Measurements from ENCODE around the gene PSORS1C1.

PSORS1C1 gene

GRCh38 chr6:31096656-31097055, 17.9 kb upstream of the PSORS1C1 start:
- no peak for DNase-seq

DNA sequence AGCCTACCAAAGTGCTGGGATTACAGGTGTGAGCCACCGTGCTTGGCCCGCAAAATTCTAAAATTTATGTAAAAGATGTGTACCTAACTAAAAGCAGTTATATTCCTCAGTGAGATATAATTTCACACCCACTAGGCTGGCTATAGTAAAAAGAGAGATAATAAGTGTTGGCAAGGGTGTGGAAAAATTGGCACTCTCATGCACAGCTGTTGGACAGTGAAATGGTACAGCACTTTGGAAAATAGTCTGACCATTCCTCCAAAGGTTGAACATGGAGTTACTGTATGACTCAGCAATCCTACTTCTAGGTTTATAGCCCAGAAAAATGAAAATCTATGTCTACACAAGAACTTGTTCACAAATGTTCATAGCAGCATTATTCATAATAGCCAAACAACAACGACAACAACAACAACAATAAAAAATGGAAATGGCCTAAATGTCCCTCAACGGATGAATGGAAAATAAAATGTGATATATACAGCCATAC, 16.1 kb upstream of the PSORS1C1 start:
- no peak for DNase-seq

DNA sequence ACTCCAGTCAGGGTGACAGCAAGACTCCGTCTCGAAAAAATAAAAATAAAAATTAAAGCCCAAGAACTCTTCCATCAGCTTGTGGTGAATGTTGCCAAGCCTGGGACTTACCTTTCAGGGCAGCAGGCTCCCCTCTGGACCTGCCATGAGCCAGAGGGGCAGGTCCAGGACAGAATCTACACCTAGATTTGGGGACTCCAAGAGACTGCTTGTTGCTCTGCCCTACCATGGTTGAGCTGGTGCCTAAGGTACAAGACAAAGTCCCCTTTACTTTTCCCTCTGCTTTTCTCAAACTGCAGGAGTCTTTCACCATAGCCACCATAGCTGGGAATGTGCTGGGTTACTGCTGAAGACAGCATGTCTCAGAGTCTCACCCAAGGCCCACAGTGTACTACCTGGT, 11.5 kb upstream of the PSORS1C1 start:
- DNase-seq = no peak

DNA sequence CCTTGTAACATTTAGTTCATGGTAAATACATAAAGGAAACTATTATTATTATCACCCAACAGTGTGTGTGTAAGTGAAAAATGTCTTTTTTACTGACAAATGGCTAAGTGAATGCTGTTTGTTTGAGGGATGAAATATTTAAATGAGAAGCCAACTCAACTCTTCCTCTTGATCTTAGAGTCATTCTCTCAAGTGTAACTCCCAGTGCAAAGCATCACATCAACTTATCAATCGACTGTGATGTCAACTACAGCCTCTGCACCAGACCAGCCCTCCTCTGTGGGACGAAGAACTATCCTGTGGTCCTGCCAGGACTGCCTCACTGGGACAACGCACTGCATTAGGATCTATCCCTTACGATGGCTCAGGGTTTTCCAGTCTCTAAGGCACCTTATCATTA, 7.5 kb upstream of the PSORS1C1 start:
- DNase-seq = no peak

DNA sequence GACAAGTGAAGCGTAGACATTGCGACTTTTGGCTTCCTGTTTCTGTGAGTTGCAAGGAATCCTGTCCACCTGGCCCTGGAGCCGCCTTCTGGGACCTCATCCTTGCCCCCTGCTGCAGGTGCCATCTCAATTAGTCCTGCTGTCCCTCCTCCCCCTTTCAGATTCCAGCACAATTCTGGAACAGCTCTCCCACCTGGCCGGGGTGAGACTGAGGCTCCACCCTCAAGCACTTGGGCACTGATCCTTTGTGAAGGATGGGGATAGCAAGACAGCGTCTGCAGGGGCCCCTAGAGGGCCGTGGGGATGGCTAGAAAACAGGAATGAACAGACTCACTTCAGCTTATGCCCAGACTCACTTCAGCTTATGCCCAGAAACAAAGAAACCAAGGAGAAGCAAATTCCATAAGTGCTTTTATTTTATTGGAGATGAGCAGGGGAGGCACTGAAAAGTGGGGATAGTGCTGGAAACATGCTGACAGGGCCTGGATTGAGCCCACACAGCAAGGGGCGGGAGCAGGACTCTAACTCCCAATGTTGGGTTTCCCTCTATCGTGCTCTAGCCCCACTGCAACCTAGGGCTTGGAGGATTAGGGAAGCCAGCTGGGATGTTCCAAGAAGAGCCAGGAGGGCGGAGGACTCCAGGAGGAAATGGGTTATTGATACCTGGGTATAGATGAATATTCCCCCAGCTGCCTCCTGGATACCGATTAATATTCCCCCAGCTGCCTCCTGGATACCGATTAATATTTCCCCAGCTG, 3.6 kb upstream of the PSORS1C1 start:
- no peak for DNase-seq

DNA sequence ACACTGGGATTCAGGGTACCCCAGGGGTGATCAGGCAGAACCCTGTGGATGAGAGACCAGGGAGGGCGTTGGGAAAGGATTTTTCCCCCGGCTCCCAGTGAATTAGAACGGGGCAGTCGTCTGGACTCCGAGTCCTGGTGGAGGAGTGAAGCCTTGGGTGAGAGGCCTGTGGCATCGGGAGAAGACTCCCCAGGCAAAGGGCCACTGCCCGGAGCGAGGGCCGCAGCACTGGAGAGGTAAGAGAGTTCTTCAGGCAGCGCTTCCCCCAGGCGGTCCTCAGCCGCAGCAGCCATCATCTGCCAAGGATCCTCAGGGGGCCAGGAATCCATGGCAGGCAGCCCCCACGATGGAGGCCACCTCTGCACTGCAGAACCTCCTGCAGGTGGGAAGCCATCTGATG, 2.9 kb upstream of the PSORS1C1 start:
- no peak for DNase-seq

GRCh38 chr6:31112478-31112877, 2.1 kb upstream of the PSORS1C1 start, which contains the start of gene C6orf15:
TSS of gene C6orf15 (minus strand) at chr6:31112575. CDS start at chr6:31112555, 20 bp downstream.
- DNase-seq = no peak

GRCh38 chr6:31113861-31114540, 599 bp upstream of the PSORS1C1 start:
- no peak for DNase-seq

DNA sequence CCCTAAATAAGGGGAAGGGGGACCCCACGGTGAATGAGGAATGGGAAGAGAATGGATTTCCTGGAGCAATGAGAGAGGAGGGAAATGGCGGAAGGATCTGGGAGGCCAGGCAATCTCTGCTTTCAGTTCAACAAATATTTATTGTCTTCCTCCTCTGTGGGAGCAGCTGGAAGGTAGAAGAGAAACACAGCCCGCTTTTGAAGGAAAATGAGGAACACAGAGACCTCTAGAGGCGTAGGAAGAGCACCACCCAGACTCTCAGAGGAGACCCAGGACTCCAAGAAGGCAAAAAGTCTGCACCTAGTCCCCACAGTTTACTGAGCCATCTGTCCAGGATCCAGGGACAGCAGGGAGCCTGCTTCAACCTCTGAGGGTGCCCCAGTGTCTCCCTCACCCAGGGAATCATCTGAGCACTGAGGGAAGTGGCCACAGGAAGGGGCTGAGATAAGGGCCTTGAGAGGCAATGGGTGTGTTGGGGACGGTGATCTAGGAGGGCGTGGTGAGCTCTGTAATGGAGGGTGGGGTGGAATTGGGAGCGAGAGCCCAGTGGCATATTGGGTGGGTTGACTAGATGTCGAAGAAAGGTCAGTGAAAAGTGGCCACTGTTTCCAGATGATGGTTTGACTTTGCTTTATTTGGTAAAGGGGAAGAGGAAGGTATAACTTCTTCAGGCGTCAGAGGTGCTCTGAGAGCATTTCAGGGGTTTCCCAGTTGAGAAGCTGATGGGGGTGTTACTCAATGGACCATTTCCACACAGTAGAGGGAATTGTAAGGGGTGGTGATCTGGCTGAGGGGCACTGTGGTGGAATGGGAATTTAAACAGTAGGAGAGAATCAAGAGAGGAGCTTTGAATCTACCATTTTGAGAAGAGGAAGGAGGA, 610 bp downstream of the PSORS1C1 start:
- DNase-seq = peak in 1 of 2 donors; percentile 11

DNA sequence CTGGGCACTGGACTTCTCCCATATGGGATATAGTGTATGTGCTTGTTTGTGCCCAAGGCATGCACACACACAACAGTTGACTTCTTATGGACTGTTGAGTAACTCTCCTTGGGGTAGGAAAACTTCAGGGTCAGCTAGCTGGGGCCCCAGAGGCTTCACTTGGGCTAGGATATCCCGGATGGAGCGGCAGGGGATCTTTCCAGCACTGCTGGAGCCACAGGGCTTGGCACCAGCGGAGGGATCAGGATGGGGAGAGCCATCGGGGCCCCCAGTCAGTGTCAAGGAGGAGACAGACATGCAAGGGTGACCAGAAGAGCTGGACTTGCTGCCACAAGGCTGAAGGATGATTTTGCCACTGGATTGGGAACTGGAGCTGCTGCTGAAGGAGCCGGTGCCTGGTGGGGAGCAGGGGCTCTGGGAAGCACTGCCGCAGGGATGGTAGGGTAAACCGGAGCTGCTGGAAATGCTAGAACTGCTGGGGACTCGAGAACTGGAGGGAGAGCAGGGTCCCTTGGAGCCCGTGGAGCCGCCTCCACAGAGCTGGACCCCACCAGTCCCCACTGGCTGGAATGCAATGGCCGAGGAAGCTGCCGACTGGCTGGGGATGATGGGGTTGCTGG, 1.5 kb downstream of the PSORS1C1 start:
- DNase-seq = no peak

DNA sequence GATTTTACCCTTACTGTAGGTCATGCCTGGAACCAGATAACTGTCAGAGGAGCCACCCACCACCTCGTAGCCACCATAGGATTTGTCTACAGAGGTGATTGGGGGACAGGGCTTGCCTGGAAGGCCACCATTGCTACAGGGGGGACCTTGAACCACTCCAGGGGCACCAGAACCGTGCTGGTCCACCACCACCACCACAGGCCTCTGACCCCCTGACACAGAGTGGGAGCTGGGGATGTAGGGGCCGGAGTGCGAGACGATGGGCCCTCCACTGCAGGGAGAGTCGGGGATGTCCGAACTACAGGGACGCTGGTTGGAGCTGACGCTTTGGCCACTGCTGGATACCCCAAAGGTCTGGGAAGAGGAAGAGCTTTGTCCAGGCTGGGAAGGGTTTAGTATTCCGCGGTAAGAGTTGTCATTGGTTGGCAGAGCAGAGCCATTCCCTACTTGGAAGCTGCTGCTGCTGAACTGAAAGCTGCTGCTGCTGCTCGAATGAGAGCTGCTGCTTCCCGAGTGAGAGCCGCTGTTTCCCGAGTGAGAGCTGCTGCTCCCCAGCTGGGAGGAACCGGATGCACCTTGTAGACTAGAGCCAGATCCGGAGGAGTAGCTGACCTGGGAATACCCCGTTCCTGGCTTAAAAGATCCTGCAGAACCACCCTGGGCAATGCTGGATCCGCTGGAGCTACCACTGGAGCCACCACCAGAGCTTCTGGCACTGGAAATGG, 2.2 kb downstream of the PSORS1C1 start:
- DNase-seq = no peak

DNA sequence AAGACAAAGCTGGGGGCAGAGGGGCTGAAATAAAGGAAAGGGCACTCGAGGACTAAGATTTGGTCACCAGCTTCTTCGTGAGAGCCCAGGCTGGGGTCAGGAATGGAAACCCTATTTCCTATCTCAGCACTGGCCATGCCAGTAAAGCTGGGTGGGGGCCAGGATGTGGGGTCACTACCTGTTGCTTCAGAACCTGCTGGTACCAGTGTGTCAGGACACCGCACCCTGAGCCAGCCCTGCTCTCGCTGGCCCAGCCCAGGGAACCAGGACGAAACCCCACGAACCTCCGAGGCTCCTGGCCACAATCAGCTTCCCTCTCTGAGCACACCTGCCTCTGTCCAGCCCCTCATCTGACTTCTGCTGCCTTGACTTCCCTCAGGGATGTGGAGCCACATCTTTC, 3.6 kb downstream of the PSORS1C1 start:
- no peak for DNase-seq

DNA sequence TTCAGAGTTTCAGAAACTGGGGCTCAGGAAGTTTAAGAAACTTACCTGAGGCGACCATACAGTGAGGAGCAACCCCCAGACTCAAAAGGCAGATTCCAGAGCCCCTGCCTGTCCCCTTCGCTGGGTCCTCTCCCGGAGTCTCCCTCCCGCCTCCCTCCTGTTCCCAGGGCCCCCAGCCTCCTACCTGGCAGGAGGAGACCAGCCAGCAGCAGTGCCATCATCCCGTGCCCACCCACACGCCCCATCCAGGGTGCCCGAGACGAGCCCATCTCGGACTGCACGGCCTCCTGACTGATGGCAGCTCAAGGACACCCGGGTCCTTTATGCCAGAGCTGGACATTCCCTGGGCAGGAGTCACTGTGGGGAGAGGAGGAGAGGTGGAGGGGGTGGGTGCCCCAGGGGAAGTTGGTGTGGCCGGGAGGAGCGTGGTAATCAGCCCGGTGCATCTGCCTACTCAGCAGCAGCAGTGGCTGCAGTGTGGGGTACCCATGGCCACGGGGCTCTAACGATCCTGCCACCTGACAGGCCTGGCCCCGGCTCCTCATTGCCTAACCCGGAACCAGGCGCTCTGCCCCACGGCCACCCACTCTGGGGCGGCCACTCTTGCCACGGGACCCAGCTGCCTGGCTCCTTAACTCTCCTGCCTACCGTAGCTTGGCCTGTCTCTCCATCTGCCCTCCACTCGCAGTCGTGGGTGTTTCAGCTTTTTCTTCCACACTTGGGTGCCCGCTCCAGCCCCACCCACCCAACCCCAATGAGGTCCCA, 5.7 kb downstream of the PSORS1C1 start, which contains the start of gene CDSN:
CDSN (minus strand) TSS at position 296 of the 765 bp plus-strand sequence; CDS start at position 269, 27 bp downstream.
- no peak for DNase-seq

- no peak for DNase-seq
These were observed 6.7 kb downstream of the PSORS1C1 start for GRCh38 chr6:31121131-31121790.

DNA sequence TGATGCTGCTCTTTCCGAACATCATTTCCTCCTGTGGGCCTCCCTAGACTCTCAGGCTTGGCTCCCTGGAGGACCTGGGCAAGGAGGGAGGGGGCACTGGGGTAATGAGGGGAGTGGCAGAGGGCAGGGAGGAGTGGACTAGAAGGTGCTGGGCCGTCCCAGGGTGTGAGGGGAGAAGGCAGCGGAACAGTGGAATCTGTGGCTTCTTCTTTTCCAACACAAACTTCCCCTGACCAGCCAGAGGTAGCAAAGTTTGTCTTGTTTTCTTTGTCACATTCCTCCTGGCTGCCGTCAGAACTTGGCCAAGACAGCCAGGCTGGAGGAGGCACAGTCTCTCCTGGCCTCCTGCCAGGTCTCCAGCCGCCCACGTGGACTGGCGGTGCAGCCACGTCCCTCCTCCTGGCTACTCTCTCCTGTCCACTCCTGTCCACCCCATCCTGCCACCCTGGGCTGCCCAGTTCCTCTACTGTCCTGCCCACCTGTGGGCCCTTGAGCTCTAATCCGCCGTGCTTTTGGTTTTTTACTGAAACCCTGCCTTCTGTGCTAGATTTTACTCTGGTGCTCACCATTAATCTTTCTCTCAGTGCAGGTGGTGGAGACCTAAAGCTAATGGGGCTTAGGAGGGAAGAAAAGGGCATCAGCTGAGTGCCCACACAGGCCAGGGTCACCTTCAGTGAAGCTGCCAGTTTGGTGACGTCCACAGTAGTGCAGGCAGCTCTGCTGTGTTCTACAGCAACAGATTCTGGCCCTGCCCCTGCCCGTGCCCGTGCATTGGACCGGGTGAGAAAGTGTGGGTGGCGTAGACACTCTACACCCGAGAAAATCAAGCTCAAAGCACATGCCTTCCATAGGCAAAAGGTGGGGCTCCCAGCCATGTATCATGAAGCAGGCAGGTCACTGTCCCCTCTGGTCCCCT, 8.4 kb downstream of the PSORS1C1 start:
- DNase-seq = peak in 1 of 2 donors; percentile 36

GRCh38 chr6:31125162-31125561, 10.6 kb downstream of the PSORS1C1 start:
- no peak for DNase-seq

- no peak for DNase-seq
These were observed 11.2 kb downstream of the PSORS1C1 start for GRCh38 chr6:31125586-31126363.

DNA sequence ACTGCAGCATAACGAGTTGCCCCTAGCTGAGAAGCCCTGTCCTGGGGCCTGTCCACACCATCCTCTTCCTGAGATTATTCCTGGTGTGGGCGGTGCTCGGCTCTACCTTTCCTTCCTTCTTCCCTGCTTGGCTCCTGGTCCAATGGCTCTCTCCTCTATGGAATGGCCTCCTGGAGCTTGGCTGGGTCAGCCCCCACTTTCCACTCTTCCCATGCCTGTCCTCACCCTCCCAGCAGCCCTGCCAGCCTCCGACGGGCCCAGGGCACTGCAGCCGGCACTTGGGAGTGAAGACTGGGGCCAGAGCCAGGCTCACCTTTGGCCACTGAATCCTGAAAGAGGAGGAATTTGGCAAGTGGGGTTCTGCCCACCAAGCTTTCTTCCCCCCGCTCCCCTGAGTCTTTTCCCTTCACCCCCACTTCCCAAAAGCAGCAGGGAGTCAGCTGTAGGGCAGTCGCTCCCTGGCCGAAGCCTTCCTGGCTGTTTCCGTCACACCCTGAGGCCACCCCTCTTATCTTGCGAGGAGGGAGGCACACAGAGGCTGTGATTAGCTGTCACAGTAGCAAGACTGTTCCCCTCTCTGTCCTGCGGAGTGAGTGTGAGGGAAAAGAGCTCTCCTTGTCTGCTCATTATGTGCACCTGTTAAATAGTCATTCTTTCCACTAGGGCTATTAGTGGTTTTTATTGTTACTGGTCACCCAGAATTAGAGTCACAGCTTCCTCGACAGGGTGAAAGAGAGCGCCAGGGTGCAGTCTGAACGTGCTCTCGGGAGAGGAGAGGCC, 12.0 kb downstream of the PSORS1C1 start:
- DNase-seq = no peak
